ENCODE results near the gene DTX2.
"Not testable (repeated sequence)": the region's sequence is repeated elsewhere in the genome, so short reads cannot be mapped to it uniquely, and the experiment has no call there.

Gene DTX2

GRCh38 chr7:76513817-76514799 lies 52.6 kb downstream of the DTX2 start:
- no peaks in the 10 kb centered on the region for H3K9me3 ChIP-seq
- no peak for DNase-seq
- H3K36me3 ChIP-seq: no peaks in the 10 kb centered on the region
- TF ChIP-seq CTCF (IDR thresholded peaks at IDR 0.05; ENCODE audit: low read depth, low read length): no peak
- H3K4me1 ChIP-seq: no peaks in the 10 kb centered on the region; the same call in 1 of the 2 replicates
- no peaks in the 10 kb centered on the region for H3K27me3 ChIP-seq
- no peak overlapping the region for H3K4me3 ChIP-seq (ENCODE audit: low read depth, low read length)

DNA sequence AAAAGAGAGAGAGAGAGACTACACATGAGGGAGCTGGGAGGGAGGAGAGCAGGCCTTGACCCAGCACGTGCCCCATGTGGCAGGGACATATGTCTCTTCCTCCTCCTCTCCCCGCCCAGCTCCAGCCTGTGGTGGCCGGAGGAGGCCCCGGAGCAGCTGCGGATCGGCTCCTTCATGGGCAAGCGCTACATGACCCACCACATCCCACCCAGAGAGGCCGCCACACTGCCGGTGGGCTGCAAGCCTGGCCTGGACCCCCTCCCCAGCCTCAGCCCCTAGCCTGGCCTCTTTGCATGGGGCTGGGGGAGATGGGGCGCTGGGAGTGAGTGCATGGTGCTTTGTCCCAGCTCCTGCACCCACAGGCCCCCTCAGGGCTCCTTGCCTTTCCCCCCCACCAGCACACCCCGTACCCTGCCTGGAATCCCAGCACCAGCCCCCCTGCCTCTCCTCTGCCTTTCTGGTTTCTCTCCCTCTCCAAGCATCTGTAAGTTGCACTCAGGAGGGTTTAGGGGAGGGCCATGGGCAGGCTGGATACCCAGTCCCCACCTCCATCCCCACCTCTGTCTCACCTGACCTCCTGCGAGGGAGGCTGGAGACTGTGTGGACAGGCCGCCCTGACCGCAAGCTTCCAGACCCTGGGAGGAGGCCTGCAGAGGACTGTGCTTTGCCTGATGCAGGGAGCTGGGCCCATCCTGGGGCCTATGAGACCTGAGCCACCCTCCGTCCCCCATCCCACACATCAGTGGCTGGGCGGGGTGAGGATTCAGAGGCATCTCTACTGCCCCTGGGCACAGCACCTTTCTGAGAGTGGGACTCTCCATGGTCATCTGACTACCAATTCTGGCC lies 53.6 kb downstream of the DTX2 start:
- H3K9me3 ChIP-seq: no peaks in the 10 kb centered on the region
- no peaks in the 10 kb centered on the region; the same call in 1 of the 2 replicates for H3K4me1 ChIP-seq
- H3K4me3 ChIP-seq (ENCODE audit: low read depth, low read length): no peak overlapping the region
- DNase-seq: no peak
- H3K27me3 ChIP-seq: no peaks in the 10 kb centered on the region
- no peaks in the 10 kb centered on the region for H3K36me3 ChIP-seq
- no peak for TF ChIP-seq CTCF (IDR thresholded peaks at IDR 0.05; ENCODE audit: low read depth, low read length)

- no peaks in the 10 kb centered on the region; the same call in 1 of the 2 replicates for H3K4me1 ChIP-seq
- H3K4me3 ChIP-seq (ENCODE audit: low read depth, low read length): peak overlapping the region; percentile 52
- H3K9me3 ChIP-seq: no peaks in the 10 kb centered on the region
- H3K36me3 ChIP-seq: no peaks in the 10 kb centered on the region
- no peaks in the 10 kb centered on the region for H3K27me3 ChIP-seq
- TF ChIP-seq CTCF (IDR thresholded peaks at IDR 0.05; ENCODE audit: low read depth, low read length): peak; percentile 74
- DNase-seq: peak; percentile 85
These were observed 54.5 kb downstream of the DTX2 start for GRCh38 chr7:76515999-76516443.

GRCh38 chr7:76516932-76517331 lies 55.4 kb downstream of the DTX2 start:
- not testable (repeated sequence) for H3K4me3 ChIP-seq (ENCODE audit: low read depth, low read length)

DNA sequence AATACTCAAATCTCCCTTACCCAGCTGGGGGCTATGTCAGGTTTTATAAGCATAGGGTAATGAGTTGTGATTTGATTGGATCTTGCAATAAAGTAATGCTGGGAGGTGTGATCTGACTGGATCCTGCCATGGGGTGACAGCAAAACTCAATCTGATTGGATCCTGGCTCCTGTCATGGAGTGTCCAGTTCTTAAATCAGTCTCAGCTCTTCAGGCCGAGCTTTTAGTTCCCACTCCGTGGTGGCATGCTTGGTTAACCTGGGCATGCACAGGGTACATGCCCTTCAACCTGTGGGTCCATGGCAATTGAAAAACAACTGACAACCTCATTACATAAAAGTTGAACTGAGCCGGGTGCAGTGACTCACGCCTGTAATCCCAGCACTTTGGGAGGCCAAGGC lies 64.7 kb downstream of the DTX2 start:
- not testable (repeated sequence) for H3K4me1 ChIP-seq; DNase-seq; H3K27me3 ChIP-seq; H3K36me3 ChIP-seq; H3K9me3 ChIP-seq; H3K4me3 ChIP-seq (ENCODE audit: low read depth, low read length)

More at GRCh38 chr7:76516932-76517331, 55.4 kb downstream of the DTX2 start:
- H3K4me1 ChIP-seq, DNase-seq, H3K9me3 ChIP-seq, H3K36me3 ChIP-seq, H3K27me3 ChIP-seq: not testable (repeated sequence)

- not testable (repeated sequence) for H3K4me1 ChIP-seq; H3K27me3 ChIP-seq; DNase-seq; H3K36me3 ChIP-seq; H3K9me3 ChIP-seq; H3K4me3 ChIP-seq (ENCODE audit: low read depth, low read length)
These were observed 70.1 kb downstream of the DTX2 start for GRCh38 chr7:76531643-76532042.

GRCh38 chr7:76543197-76543596 lies 81.7 kb downstream of the DTX2 start, which contains the start of gene SPDYE16:
SPDYE16 (minus strand) TSS chr7:76543297; CDS start chr7:76541459, 1,838 bp downstream.
- H3K4me3 ChIP-seq (ENCODE audit: low read depth, low read length); H3K36me3 ChIP-seq; H3K4me1 ChIP-seq; DNase-seq; H3K9me3 ChIP-seq; H3K27me3 ChIP-seq: not testable (repeated sequence)

- H3K9me3 ChIP-seq, H3K4me1 ChIP-seq, H3K27me3 ChIP-seq, H3K36me3 ChIP-seq: not testable (repeated sequence)
- peak; percentile 86 for DNase-seq
- peak overlapping the region; percentile 80 for H3K4me3 ChIP-seq (ENCODE audit: low read depth, low read length)
These were observed 87.7 kb downstream of the DTX2 start for GRCh38 chr7:76549025-76549854.

DNA sequence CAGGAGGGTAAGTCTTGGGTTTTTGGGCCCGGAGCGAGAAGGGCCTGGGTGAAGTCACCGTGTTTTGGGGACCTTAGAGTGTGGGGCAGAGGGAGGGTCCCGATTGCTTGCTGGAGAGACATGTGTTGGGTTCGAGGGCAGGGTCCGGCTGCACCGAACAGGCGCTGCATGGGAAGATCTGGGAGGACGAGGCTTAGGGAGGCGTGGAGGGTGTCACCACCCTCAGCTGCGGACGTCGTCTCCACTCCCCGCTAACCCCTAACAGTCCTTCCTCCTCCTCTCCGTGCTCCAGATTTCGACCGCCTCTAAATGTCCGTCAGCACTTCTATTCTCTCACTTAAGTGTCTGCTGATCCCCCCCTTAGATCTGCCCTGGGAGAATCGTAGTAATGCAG lies 88.3 kb downstream of the DTX2 start:
- not testable (repeated sequence) for DNase-seq, H3K36me3 ChIP-seq, H3K4me1 ChIP-seq, H3K9me3 ChIP-seq, H3K27me3 ChIP-seq
- peak overlapping the region; percentile 80 for H3K4me3 ChIP-seq (ENCODE audit: low read depth, low read length)

GRCh38 chr7:76551992-76552391 lies 90.5 kb downstream of the DTX2 start:
- not testable (repeated sequence) for H3K27me3 ChIP-seq

More at GRCh38 chr7:76551992-76552391, 90.5 kb downstream of the DTX2 start:
- not testable (repeated sequence) for H3K9me3 ChIP-seq; DNase-seq; H3K4me3 ChIP-seq (ENCODE audit: low read depth, low read length); H3K4me1 ChIP-seq; H3K36me3 ChIP-seq
